ENCODE data around the gene RCL1. TPM values are rescaled to one million over a fixed set of nuclear protein-coding genes. Genes with fewer than 3 reads are reported as not detected.

The RCL1 gene
- polyA plus RNA-seq, 1 donor (not counting 4 experiments of a cell fraction or from before 2014, with no cell fraction given) = 16.6 TPM

- Histone ChIP-seq H3K27me3 (ENCODE audit: control insufficient read depth, extremely low read depth, insufficient read depth, low read length) (no peaks in the 10 kb centered on the region), H3K9me3 (ENCODE audit: control insufficient read depth, low read depth, low read length) (no peaks in the 10 kb centered on the region), H3K9me1 (ENCODE audit: control insufficient read depth, extremely low read depth, insufficient read depth, low read length) (no peaks in the 10 kb centered on the region), H3K36me3 (ENCODE audit: control insufficient read depth in 2 of 2, extremely low read depth in 1 of 2, insufficient read depth in 2 of 2, low read length in 2 of 2) (peaks cover 6 to 14% of the 10 kb centered on the region in 2 experiments), H3K4me2 (ENCODE audit: control insufficient read depth, extremely low read depth, insufficient read depth, low read depth, low read length) (no peak overlapping the region), H3K4me3 (ENCODE audit: control insufficient read depth in 2 of 3, extremely low read depth in 1 of 3, insufficient read depth in 2 of 3, low read depth in 1 of 3, low read length in 3 of 3) (no peak overlapping the region), H2AFZ (ENCODE audit: control insufficient read depth, low read length) (no peak overlapping the region), H3K79me2 (ENCODE audit: control insufficient read depth, insufficient read depth, low read length) (no peaks in the 10 kb centered on the region), H4K20me1 (ENCODE audit: control insufficient read depth, extremely low read depth, insufficient read depth, low read length) (no peaks in the 10 kb centered on the region), H3K27ac (ENCODE audit: control insufficient read depth, insufficient read depth, low read length) (no peak overlapping the region), H3K9ac (ENCODE audit: control insufficient read depth, extremely low read depth, insufficient read depth, low read length) (no peak overlapping the region), H3K4me1 (ENCODE audit: control insufficient read depth, extremely low read depth, insufficient read depth, low read length) (peaks cover 2% of the 10 kb centered on the region)
- no peak for FAIRE-seq
- TF ChIP-seq EZH2 (IDR thresholded peaks at IDR 0.05; ENCODE audit: low read length) (no peak), CTCF (optimal IDR thresholded peaks at IDR 0.05 in 1 of 3, IDR thresholded peaks at IDR 0.05 in 1 of 3, conservative IDR thresholded peaks at IDR 0.05 in 1 of 3; ENCODE audit: extremely low read depth in 1 of 3, insufficient read depth in 2 of 3, low read length in 3 of 3) (no peak)
- dilution Hi-C loops (cut with MboI; ENCODE audit: extremely low pct_ligation_motif_present, low sequenced_read_pairs) = no loop called here
- DNase-seq (ENCODE audit: low read depth, low spot score) = no peak
These were observed 59.7 kb downstream of the RCL1 start for GRCh38 chr9:4852419-4852818.

- FAIRE-seq = no peak
- Histone ChIP-seq H3K36me3 (ENCODE audit: control insufficient read depth in 2 of 2, extremely low read depth in 1 of 2, insufficient read depth in 2 of 2, low read length in 2 of 2) (peaks cover 9 to 12% of the 10 kb centered on the region in 2 experiments), H3K4me1 (ENCODE audit: control insufficient read depth, extremely low read depth, insufficient read depth, low read length) (peaks cover 2% of the 10 kb centered on the region), H3K9me3 (ENCODE audit: control insufficient read depth, low read depth, low read length) (no peaks in the 10 kb centered on the region), H3K4me3 (ENCODE audit: control insufficient read depth in 2 of 3, extremely low read depth in 1 of 3, insufficient read depth in 2 of 3, low read depth in 1 of 3, low read length in 3 of 3) (no peak overlapping the region), H3K9ac (ENCODE audit: control insufficient read depth, extremely low read depth, insufficient read depth, low read length) (no peak overlapping the region), H3K27ac (ENCODE audit: control insufficient read depth, insufficient read depth, low read length) (no peak overlapping the region), H3K27me3 (ENCODE audit: control insufficient read depth, extremely low read depth, insufficient read depth, low read length) (no peaks in the 10 kb centered on the region), H3K9me1 (ENCODE audit: control insufficient read depth, extremely low read depth, insufficient read depth, low read length) (no peaks in the 10 kb centered on the region), H3K4me2 (ENCODE audit: control insufficient read depth, extremely low read depth, insufficient read depth, low read depth, low read length) (no peak overlapping the region), H4K20me1 (ENCODE audit: control insufficient read depth, extremely low read depth, insufficient read depth, low read length) (no peaks in the 10 kb centered on the region), H3K79me2 (ENCODE audit: control insufficient read depth, insufficient read depth, low read length) (no peaks in the 10 kb centered on the region), H2AFZ (ENCODE audit: control insufficient read depth, low read length) (no peak overlapping the region)
- no peak for DNase-seq (ENCODE audit: low read depth, low spot score)
- dilution Hi-C loops (cut with MboI; ENCODE audit: extremely low pct_ligation_motif_present, low sequenced_read_pairs) = no loop called here
- TF ChIP-seq EZH2 (IDR thresholded peaks at IDR 0.05; ENCODE audit: low read length) (no peak), CTCF (optimal IDR thresholded peaks at IDR 0.05 in 1 of 3, IDR thresholded peaks at IDR 0.05 in 1 of 3, conservative IDR thresholded peaks at IDR 0.05 in 1 of 3; ENCODE audit: extremely low read depth in 1 of 3, insufficient read depth in 2 of 3, low read length in 3 of 3) (no peak)
These were observed 61.5 kb downstream of the RCL1 start for GRCh38 chr9:4854265-4854590.
